PFSK-1 (cell line): ENCODE measurements around the gene CRISPLD2.
A peak's percentile ranks its signal among the peaks of the same experiment; 100 is the strongest.

Source experiments
- FOXP2 ChIP-seq: optimal IDR thresholded peaks from 2 replicates; pipeline ENCODE3; 2011; ENCODE audit warnings: borderline replicate concordance, control low read depth, inconsistent platforms; ENCODE audit not compliant: insufficient read depth; ENCODE audit errors: extremely low read length, extremely low read depth
- POLR2AphosphoS5 ChIP-seq: IDR thresholded peaks from 2 replicates; pipeline ENCODE4 v1.6.1; 2012; ENCODE audit warnings: low read depth, mild to moderate bottlenecking, control low read depth, low read length, moderate library complexity
- REST ChIP-seq, 2 experiments: IDR thresholded peaks; 2 replicates each; pipeline versions ENCODE4 v1.6.1 to v1.8.0; 2011 to 2012; ENCODE audit warnings: low read depth in 2 of 2, low read length in 2 of 2, control low read depth in 1 of 2, inconsistent platforms in 1 of 2, mild to moderate bottlenecking in 1 of 2, moderate library complexity in 1 of 2; ENCODE audit not compliant: insufficient read depth in 1 of 2
- SIN3A ChIP-seq: IDR thresholded peaks from 2 replicates; pipeline ENCODE4 v1.6.1; 2012; ENCODE audit warnings: mild to moderate bottlenecking, low read length, moderate library complexity, borderline replicate concordance; ENCODE audit not compliant: insufficient read depth
- TAF1 ChIP-seq: IDR thresholded peaks from 2 replicates; pipeline ENCODE4 v1.6.1; 2012; ENCODE audit warnings: low read length, control low read depth, borderline replicate concordance; ENCODE audit not compliant: insufficient read depth

Gene CRISPLD2

GRCh38 chr16:84932681-84933080, 112.9 kb downstream of the CRISPLD2 start:
- TF ChIP-seq TAF1 (no peak), SIN3A (no peak), FOXP2 (no peak), POLR2AphosphoS5 (no peak), REST (IDR thresholded peaks at IDR 0.05; ENCODE audit: insufficient read depth in 1 of 2, low read depth in 2 of 2, low read length in 2 of 2) (no peak)

GRCh38 chr16:84933774-84934631, 114.2 kb downstream of the CRISPLD2 start:
- TF ChIP-seq REST (IDR thresholded peaks at IDR 0.05; ENCODE audit: insufficient read depth in 1 of 2, low read depth in 2 of 2, low read length in 2 of 2) (no peak), FOXP2 (peak; percentile 34)

GRCh38 chr16:84937196-84938005, 117.6 kb downstream of the CRISPLD2 start:
- no peak for TF ChIP-seq TAF1
- no peak for TF ChIP-seq SIN3A
- no peak for TF ChIP-seq POLR2AphosphoS5
- no peak for TF ChIP-seq FOXP2
- no peak for TF ChIP-seq REST (IDR thresholded peaks at IDR 0.05; ENCODE audit: insufficient read depth in 1 of 2, low read depth in 2 of 2, low read length in 2 of 2)

GRCh38 chr16:84940670-84941551, 121.1 kb downstream of the CRISPLD2 start:
- TF ChIP-seq TAF1, result no peak
- TF ChIP-seq POLR2AphosphoS5, result no peak
- TF ChIP-seq REST (IDR thresholded peaks at IDR 0.05; ENCODE audit: insufficient read depth in 1 of 2, low read depth in 2 of 2, low read length in 2 of 2), result no peak
- no peak for TF ChIP-seq FOXP2
- TF ChIP-seq SIN3A, result no peak
